ENCODE measurements around the gene FDXR. TPM values are rescaled to one million over a fixed set of nuclear protein-coding genes. Genes with fewer than 3 reads are reported as not detected.

Gene FDXR, protein sequence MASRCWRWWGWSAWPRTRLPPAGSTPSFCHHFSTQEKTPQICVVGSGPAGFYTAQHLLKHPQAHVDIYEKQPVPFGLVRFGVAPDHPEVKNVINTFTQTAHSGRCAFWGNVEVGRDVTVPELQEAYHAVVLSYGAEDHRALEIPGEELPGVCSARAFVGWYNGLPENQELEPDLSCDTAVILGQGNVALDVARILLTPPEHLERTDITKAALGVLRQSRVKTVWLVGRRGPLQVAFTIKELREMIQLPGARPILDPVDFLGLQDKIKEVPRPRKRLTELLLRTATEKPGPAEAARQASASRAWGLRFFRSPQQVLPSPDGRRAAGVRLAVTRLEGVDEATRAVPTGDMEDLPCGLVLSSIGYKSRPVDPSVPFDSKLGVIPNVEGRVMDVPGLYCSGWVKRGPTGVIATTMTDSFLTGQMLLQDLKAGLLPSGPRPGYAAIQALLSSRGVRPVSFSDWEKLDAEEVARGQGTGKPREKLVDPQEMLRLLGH
- total RNA-seq, result 1 to 10 TPM; 2.1 to 6.0 (median 3.2) TPM

DNA sequence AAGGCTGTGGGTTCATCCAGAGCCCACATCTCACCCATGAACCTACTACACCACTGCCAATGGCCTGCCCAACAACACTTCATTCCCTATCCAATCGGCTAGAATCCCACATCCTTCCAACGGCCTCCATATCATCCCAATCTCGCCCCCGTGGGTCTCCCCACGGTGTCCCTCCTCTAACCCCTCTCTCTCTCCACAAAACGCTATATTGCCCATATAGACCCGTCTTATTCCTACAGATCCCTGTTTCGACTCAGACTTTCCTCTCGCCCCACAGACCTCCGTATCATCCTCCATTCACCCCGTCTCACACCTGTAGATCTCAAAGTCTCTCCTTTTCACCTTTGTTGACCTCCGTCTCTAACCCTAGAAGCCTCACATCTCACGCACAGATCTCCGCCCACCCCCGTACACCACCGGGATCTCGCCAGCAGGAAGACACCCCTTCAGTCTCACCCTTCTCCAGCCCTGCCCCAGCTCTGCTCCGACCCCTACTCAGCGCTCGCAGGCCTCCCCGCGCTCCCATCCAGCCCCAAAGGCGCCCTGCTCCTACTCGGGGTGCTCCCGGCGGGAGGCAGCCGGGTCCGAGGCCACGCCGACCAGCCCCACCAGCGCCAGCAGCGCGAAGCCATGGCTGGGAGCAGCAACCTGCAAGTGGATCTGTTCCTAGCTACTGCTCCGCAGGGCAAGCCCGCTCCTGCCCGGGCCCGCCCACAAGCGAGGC is at the start of gene FDXR:
Gene FDXR, minus strand, starts transcription at position 682 of the 724 bp plus-strand sequence. Its CDS starts 50 bp downstream, at position 632.
- ATAC-seq (peak; percentile 1 to 5), DNase-seq (no peak)
- no peaks in the 10 kb centered on the region for H3K27me3 ChIP-seq
- TF ChIP-seq, protein P1, sequence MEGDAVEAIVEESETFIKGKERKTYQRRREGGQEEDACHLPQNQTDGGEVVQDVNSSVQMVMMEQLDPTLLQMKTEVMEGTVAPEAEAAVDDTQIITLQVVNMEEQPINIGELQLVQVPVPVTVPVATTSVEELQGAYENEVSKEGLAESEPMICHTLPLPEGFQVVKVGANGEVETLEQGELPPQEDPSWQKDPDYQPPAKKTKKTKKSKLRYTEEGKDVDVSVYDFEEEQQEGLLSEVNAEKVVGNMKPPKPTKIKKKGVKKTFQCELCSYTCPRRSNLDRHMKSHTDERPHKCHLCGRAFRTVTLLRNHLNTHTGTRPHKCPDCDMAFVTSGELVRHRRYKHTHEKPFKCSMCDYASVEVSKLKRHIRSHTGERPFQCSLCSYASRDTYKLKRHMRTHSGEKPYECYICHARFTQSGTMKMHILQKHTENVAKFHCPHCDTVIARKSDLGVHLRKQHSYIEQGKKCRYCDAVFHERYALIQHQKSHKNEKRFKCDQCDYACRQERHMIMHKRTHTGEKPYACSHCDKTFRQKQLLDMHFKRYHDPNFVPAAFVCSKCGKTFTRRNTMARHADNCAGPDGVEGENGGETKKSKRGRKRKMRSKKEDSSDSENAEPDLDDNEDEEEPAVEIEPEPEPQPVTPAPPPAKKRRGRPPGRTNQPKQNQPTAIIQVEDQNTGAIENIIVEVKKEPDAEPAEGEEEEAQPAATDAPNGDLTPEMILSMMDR (IDR thresholded peaks at IDR 0.05 in 4 of 5, conservative IDR thresholded peaks at IDR 0.05 in 1 of 5), result no peak
- TF ChIP-seq POLR2A (IDR thresholded peaks at IDR 0.05), result peak; percentile 3 to 13
- H3K4me3 ChIP-seq, result peak within 1 kb of the TSS; percentile 71 to 83 (median 76)
- no peaks in the 10 kb centered on the region for H3K36me3 ChIP-seq
- H3K27ac ChIP-seq, result peak within 1 kb of the TSS; percentile 86 to 95 (median 93)
- no peaks in the 10 kb centered on the region for H3K9me3 ChIP-seq
- in situ Hi-C loops (cut with MboI; ENCODE audit: low sequenced_read_pairs in 4 of 4), result loop anchor here in 3 of 4 donors (5.0 to 25.0 kb wide), 3 partner anchors 125 to 485 kb away; partner anchors contain the start of gene NHERF1 (in 1 of the 3)
- peaks cover 14% of the 10 kb centered on the region in 2 donors for H3K4me1 ChIP-seq
- intact Hi-C loops (cut with DNase I; ENCODE audit: low total_unique reads), result loop anchor here (1.0 to 5.0 kb wide), 3 partner anchors 96 to 660 kb away; partner anchors contain the start of genes NAT9, NHERF1 and TTYH2

- peaks cover 0 to 14% of the 10 kb centered on the region in 2 donors for H3K4me1 ChIP-seq
- no peak overlapping the region for H3K27ac ChIP-seq
- DNase-seq, result no peak
- in situ Hi-C loops (cut with MboI; ENCODE audit: low sequenced_read_pairs in 4 of 4) (no loop called here), intact Hi-C loops (cut with DNase I; ENCODE audit: low total_unique reads) (no loop called here)
- no peaks in the 10 kb centered on the region for H3K36me3 ChIP-seq
- ATAC-seq, result no peak
- H3K27me3 ChIP-seq, result peaks cover 46 to 56% (median 56%) of the 10 kb centered on the region in 3 donors
- H3K9me3 ChIP-seq, result no peaks in the 10 kb centered on the region
- no peak overlapping the region for H3K4me3 ChIP-seq
- TF ChIP-seq POLR2A (IDR thresholded peaks at IDR 0.05), result no peak
- TF ChIP-seq, protein P1 (IDR thresholded peaks at IDR 0.05 in 4 of 5, conservative IDR thresholded peaks at IDR 0.05 in 1 of 5), result no peak
Measured at GRCh38 chr17:74922172-74922571, 49.4 kb upstream of the FDXR start.

DNA sequence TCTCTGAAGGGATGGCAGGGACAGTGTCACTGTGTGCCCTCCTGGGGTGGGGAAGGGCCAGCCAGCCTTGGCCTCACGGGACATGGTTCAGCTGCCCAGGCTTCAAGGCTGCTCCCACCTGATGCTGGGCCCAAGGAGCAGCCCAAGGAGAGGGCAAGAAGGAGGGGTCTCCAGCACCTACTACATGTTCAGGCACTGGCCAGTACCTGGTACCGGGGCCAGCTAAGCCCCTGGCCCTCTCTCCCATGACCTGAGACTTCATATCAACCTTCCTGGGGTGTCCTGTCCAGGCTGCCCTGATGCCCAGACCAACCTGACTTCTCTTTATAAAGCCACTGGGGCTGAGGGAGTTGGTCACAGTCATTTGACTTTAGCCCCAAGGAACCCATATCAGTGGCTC is 49.0 kb upstream of the FDXR start:
- Histone ChIP-seq H3K4me1 (peaks cover 0 to 14% of the 10 kb centered on the region in 2 donors), H3K27me3 (peaks cover 44 to 56% (median 55%) of the 10 kb centered on the region in 3 donors), H3K36me3 (no peaks in the 10 kb centered on the region), H3K4me3 (no peak overlapping the region), H3K27ac (no peak overlapping the region), H3K9me3 (no peaks in the 10 kb centered on the region)
- intact Hi-C loops (cut with DNase I; ENCODE audit: low total_unique reads), result no loop called here
- no peak for TF ChIP-seq POLR2A (IDR thresholded peaks at IDR 0.05)
- TF ChIP-seq, protein P1 (IDR thresholded peaks at IDR 0.05 in 4 of 5, conservative IDR thresholded peaks at IDR 0.05 in 1 of 5), result no peak
- in situ Hi-C loops (cut with MboI; ENCODE audit: low sequenced_read_pairs in 4 of 4), result no loop called here
- DNase-seq (no peak), ATAC-seq (no peak)

DNA sequence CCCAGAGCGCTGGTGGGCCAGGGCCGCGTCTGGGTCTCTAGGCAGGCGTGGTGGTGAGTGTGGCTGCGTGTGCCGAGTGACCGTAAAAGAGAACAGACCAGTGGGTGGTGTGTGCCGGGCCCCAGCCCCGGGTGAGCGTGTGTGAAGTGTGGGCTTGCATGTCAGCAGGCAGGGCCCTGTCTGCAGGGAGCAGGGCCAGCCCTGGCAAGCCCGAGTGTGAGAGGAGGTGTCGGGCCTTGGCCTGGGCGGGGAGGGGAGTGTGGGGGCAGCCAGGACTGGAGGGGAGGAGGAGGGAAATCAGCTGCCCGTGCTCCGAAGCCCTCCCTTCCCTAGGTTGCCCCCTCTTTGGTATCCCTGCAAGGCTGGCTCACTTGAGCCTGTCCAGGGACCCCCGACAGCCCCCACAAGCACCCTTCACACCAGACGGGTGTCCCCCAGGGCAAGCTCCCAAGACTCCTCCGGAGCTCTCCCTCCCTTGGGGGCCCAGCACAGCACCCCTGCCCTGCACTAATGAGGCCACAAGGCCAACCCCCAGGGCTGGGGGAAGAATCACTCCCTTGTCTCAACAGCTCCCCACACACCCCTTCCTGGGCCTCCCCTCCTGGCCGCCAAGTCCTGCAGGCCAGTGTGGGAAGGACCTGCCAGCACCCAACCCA is 48.4 kb upstream of the FDXR start:
- H3K4me3 ChIP-seq, result no peak overlapping the region
- H3K27me3 ChIP-seq, result peaks cover 40 to 52% (median 51%) of the 10 kb centered on the region in 3 donors
- DNase-seq, result no peak
- intact Hi-C loops (cut with DNase I; ENCODE audit: low total_unique reads), result no loop called here
- ATAC-seq, result no peak
- no peak overlapping the region for H3K27ac ChIP-seq
- H3K36me3 ChIP-seq, result no peaks in the 10 kb centered on the region
- H3K9me3 ChIP-seq, result no peaks in the 10 kb centered on the region
- TF ChIP-seq, protein P1 (IDR thresholded peaks at IDR 0.05 in 4 of 5, conservative IDR thresholded peaks at IDR 0.05 in 1 of 5), result no peak
- no peak for TF ChIP-seq POLR2A (IDR thresholded peaks at IDR 0.05)
- peaks cover 0 to 14% of the 10 kb centered on the region in 2 donors for H3K4me1 ChIP-seq
- in situ Hi-C loops (cut with MboI; ENCODE audit: low sequenced_read_pairs in 4 of 4), result no loop called here

Data from gastrocnemius medialis (tissue), 4 donors.